DND-41 (cell line): Measurements from ENCODE around the gene EPS8L2.

ENCODE experiments used
- CTCF ChIP-seq: IDR thresholded peaks from 2 replicates; pipeline ENCODE4 v1.5.1; 2012; ENCODE audit warnings: borderline replicate concordance, low read length, moderate library complexity, mild to moderate bottlenecking; ENCODE audit not compliant: poor library complexity, severe bottlenecking; ENCODE audit errors: extremely low read depth
- EZH2 ChIP-seq: IDR thresholded peaks from 3 replicates; pipeline ENCODE4 v1.6.1; 2012; ENCODE audit warnings: borderline replicate concordance, low read depth, mild to moderate bottlenecking, moderate library complexity, low read length, inconsistent platforms; ENCODE audit not compliant: severe bottlenecking

GRCh38 chr11:689625-690024 is 16.4 kb upstream of the EPS8L2 start:
- TF ChIP-seq CTCF (no peak), EZH2 (no peak)
